HepG2 (cell line): ENCODE data around the gene TAF6. TPM values are rescaled to one million over a fixed set of nuclear protein-coding genes. Genes with fewer than 3 reads are reported as not detected.

ENCODE experiments used
- DBP ChIP-seq: sonication (generic); formaldehyde crosslinking; IDR thresholded peaks from 2 replicates; pipeline ENCODE4 v1.4.0; 2020; ENCODE audit warnings: missing genetic modification reagents; ENCODE audit errors: not compliant biosample characterization
- PRDM15 ChIP-seq: sonication (generic); formaldehyde crosslinking; IDR thresholded peaks from 2 replicates; pipeline ENCODE4 v1.4.0; 2020; ENCODE audit warnings: missing genetic modification reagents
- RFX1 ChIP-seq: fragments of 450-650 bp; IDR thresholded peaks from 2 replicates; pipeline ENCODE4 v1.6.1; 2017
- RXRB ChIP-seq: IDR thresholded peaks from 2 replicates; pipeline ENCODE4 v1.6.1; 2016; ENCODE audit warnings: borderline replicate concordance, missing genetic modification reagents, missing compliant biosample characterization
- SIX4 ChIP-seq: sonication (generic); formaldehyde crosslinking; IDR thresholded peaks from 2 replicates; pipeline ENCODE4 v1.4.0; 2020; ENCODE audit warnings: missing genetic modification reagents
- SNAPC2 ChIP-seq: sonication (generic); formaldehyde crosslinking; IDR thresholded peaks from 2 replicates; pipeline ENCODE4 v1.8.1; 2022; ENCODE audit warnings: mild to moderate bottlenecking, missing genetic modification reagents
- ZNF496 ChIP-seq: sonication (generic); formaldehyde crosslinking; IDR thresholded peaks from 2 replicates; pipeline ENCODE4 v1.8.1; 2023; ENCODE audit warnings: mild to moderate bottlenecking, moderate library complexity, missing genetic modification reagents; ENCODE audit not compliant: insufficient replicate concordance
- polyA plus RNA-seq, 8 experiments: library from polyadenylated mRNA; depleted of rRNA in 3 of 8; stranded (reverse) in 7 of 8; unstranded in 1 of 8; fragments of >200 nt; fragmentation: Illumina TruSeq in 4 of 8; extraction: Trizol in 4 of 8; gene quantifications; 2 replicates each; pipeline versions ENCODE4 v1.2.1 to v1.2.3, GENCODE V29; 2011 to 2016; ENCODE audit warnings: low read depth in 4 of 8, missing spikeins in 1 of 8, mixed read lengths in 1 of 8; ENCODE audit not compliant: insufficient read depth in 1 of 8
- total RNA-seq, 5 experiments: library from RNA; depleted of rRNA; stranded (reverse); fragments of >200 nt; fragmentation: Illumina TruSeq; extraction: Trizol; gene quantifications; 2 replicates each; pipeline ENCODE4 v1.2.3, GENCODE V29; 2016; ENCODE audit warnings: low read depth in 1 of 5
- TF ChIP-seq, protein P1 (sequence below): IDR thresholded peaks from 2 replicates; pipeline ENCODE4 v1.6.1; 2016; ENCODE audit warnings: control low read depth
- TF ChIP-seq, protein P2 (sequence below), 2 experiments: sonication (generic) in 1 of 2; formaldehyde crosslinking in 1 of 2; IDR thresholded peaks; 2 replicates each; pipeline versions ENCODE4 v1.4.0 to v1.6.1; 2016 to 2020; ENCODE audit warnings: borderline replicate concordance in 1 of 2, low read depth in 1 of 2, mild to moderate bottlenecking in 1 of 2, missing genetic modification reagents in 1 of 2
- TF ChIP-seq, protein P3 (sequence below): sonication (generic); formaldehyde crosslinking; IDR thresholded peaks from 2 replicates; pipeline ENCODE4 v1.5.1; 2020; ENCODE audit warnings: mild to moderate bottlenecking, missing genetic modification reagents, borderline replicate concordance

The TAF6 gene
- total and polyA plus RNA-seq, 2 of the 13 experiments (the other 11 are each of a cell fraction or from before 2014, with no cell fraction given) = 12.9 to 18.8 TPM

DNA sequence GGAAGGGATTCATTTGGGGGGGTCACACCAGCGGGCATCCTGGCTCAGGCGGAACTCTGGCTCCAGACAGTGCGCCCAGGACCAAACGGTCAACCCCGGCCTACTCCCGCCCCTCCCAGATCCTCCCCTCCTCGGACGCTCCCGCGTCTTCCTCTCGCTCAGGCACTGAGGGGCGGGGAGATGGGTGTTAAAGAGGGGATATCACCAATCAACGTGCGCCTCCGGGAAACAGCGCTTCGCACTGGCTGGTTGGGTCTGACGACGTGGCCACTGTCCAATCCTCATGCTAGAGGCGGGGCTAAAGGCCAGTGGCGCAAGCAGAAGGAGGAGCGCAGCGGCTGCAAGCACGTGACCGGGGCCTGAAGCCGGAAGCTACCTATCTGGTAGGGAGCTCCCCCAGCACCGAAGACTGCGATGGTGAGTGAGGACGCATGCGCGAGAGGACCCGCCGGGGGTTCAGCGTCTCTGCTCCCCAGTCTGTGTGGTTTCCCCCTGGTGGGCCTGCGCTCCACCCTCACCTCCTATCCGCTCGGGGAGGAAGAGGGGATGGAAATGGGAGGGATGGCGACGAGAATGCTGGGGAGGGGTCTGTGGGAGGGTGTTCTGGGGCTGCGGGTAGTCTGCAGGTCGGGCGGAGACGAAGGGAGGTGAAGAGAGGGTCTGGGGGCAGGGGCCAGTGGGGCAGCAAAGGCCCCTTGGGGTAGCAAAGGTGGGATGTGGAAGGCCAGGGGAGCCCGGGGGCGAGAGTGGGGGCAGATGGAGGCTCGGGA is 29.6 kb upstream of the TAF6 start, which contains the start of gene LAMTOR4 (continued):
- peak; percentile 60; the same call in 1 of the 2 replicates for TF ChIP-seq PRDM15 (CRISPR knock-in tag)
- no peak for TF ChIP-seq SNAPC2
- TF ChIP-seq, protein P1, sequence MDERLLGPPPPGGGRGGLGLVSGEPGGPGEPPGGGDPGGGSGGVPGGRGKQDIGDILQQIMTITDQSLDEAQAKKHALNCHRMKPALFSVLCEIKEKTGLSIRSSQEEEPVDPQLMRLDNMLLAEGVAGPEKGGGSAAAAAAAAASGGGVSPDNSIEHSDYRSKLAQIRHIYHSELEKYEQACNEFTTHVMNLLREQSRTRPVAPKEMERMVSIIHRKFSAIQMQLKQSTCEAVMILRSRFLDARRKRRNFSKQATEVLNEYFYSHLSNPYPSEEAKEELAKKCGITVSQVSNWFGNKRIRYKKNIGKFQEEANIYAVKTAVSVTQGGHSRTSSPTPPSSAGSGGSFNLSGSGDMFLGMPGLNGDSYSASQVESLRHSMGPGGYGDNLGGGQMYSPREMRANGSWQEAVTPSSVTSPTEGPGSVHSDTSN (CRISPR knock-in tag) = peak; percentile 85
- TF ChIP-seq, protein P2, sequence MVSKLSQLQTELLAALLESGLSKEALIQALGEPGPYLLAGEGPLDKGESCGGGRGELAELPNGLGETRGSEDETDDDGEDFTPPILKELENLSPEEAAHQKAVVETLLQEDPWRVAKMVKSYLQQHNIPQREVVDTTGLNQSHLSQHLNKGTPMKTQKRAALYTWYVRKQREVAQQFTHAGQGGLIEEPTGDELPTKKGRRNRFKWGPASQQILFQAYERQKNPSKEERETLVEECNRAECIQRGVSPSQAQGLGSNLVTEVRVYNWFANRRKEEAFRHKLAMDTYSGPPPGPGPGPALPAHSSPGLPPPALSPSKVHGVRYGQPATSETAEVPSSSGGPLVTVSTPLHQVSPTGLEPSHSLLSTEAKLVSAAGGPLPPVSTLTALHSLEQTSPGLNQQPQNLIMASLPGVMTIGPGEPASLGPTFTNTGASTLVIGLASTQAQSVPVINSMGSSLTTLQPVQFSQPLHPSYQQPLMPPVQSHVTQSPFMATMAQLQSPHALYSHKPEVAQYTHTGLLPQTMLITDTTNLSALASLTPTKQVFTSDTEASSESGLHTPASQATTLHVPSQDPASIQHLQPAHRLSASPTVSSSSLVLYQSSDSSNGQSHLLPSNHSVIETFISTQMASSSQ (IDR thresholded peaks at IDR 0.05; ENCODE audit: low read depth) = no peak
- TF ChIP-seq, protein P2 (CRISPR knock-in tag; IDR thresholded peaks at IDR 0.05; ENCODE audit: borderline replicate concordance) = peak; percentile 47; the same call in 1 of the 2 replicates
- TF ChIP-seq RFX1 = no peak
- no peak for TF ChIP-seq DBP (CRISPR knock-in tag)
- TF ChIP-seq SIX4 (CRISPR knock-in tag) = 0 out of 2 replicates have a peak, but pooled peaks have one; percentile 19
- TF ChIP-seq ZNF496 (CRISPR knock-in tag) = no peak
- peak; percentile 53; the same call in 1 of the 2 replicates for TF ChIP-seq RXRB (CRISPR knock-in tag)
- TF ChIP-seq, protein P3, sequence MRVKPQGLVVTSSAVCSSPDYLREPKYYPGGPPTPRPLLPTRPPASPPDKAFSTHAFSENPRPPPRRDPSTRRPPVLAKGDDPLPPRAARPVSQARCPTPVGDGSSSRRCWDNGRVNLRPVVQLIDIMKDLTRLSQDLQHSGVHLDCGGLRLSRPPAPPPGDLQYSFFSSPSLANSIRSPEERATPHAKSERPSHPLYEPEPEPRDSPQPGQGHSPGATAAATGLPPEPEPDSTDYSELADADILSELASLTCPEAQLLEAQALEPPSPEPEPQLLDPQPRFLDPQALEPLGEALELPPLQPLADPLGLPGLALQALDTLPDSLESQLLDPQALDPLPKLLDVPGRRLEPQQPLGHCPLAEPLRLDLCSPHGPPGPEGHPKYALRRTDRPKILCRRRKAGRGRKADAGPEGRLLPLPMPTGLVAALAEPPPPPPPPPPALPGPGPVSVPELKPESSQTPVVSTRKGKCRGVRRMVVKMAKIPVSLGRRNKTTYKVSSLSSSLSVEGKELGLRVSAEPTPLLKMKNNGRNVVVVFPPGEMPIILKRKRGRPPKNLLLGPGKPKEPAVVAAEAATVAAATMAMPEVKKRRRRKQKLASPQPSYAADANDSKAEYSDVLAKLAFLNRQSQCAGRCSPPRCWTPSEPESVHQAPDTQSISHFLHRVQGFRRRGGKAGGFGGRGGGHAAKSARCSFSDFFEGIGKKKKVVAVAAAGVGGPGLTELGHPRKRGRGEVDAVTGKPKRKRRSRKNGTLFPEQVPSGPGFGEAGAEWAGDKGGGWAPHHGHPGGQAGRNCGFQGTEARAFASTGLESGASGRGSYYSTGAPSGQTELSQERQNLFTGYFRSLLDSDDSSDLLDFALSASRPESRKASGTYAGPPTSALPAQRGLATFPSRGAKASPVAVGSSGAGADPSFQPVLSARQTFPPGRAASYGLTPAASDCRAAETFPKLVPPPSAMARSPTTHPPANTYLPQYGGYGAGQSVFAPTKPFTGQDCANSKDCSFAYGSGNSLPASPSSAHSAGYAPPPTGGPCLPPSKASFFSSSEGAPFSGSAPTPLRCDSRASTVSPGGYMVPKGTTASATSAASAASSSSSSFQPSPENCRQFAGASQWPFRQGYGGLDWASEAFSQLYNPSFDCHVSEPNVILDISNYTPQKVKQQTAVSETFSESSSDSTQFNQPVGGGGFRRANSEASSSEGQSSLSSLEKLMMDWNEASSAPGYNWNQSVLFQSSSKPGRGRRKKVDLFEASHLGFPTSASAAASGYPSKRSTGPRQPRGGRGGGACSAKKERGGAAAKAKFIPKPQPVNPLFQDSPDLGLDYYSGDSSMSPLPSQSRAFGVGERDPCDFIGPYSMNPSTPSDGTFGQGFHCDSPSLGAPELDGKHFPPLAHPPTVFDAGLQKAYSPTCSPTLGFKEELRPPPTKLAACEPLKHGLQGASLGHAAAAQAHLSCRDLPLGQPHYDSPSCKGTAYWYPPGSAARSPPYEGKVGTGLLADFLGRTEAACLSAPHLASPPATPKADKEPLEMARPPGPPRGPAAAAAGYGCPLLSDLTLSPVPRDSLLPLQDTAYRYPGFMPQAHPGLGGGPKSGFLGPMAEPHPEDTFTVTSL = no peak
